Measurements from ENCODE around the gene SERPINB6. TPM values are rescaled to one million over a fixed set of nuclear protein-coding genes. Genes with fewer than 3 reads are reported as not detected.
A peak's percentile ranks its signal among the peaks of the same experiment; 100 is the strongest.

The SERPINB6 gene
- total and polyA plus RNA-seq, 9 of the 15 experiments (the other 6 are each of a cell fraction or from before 2014, with no cell fraction given), result 86.6 to 211 (median 143) TPM

- TF ChIP-seq, protein P1, sequence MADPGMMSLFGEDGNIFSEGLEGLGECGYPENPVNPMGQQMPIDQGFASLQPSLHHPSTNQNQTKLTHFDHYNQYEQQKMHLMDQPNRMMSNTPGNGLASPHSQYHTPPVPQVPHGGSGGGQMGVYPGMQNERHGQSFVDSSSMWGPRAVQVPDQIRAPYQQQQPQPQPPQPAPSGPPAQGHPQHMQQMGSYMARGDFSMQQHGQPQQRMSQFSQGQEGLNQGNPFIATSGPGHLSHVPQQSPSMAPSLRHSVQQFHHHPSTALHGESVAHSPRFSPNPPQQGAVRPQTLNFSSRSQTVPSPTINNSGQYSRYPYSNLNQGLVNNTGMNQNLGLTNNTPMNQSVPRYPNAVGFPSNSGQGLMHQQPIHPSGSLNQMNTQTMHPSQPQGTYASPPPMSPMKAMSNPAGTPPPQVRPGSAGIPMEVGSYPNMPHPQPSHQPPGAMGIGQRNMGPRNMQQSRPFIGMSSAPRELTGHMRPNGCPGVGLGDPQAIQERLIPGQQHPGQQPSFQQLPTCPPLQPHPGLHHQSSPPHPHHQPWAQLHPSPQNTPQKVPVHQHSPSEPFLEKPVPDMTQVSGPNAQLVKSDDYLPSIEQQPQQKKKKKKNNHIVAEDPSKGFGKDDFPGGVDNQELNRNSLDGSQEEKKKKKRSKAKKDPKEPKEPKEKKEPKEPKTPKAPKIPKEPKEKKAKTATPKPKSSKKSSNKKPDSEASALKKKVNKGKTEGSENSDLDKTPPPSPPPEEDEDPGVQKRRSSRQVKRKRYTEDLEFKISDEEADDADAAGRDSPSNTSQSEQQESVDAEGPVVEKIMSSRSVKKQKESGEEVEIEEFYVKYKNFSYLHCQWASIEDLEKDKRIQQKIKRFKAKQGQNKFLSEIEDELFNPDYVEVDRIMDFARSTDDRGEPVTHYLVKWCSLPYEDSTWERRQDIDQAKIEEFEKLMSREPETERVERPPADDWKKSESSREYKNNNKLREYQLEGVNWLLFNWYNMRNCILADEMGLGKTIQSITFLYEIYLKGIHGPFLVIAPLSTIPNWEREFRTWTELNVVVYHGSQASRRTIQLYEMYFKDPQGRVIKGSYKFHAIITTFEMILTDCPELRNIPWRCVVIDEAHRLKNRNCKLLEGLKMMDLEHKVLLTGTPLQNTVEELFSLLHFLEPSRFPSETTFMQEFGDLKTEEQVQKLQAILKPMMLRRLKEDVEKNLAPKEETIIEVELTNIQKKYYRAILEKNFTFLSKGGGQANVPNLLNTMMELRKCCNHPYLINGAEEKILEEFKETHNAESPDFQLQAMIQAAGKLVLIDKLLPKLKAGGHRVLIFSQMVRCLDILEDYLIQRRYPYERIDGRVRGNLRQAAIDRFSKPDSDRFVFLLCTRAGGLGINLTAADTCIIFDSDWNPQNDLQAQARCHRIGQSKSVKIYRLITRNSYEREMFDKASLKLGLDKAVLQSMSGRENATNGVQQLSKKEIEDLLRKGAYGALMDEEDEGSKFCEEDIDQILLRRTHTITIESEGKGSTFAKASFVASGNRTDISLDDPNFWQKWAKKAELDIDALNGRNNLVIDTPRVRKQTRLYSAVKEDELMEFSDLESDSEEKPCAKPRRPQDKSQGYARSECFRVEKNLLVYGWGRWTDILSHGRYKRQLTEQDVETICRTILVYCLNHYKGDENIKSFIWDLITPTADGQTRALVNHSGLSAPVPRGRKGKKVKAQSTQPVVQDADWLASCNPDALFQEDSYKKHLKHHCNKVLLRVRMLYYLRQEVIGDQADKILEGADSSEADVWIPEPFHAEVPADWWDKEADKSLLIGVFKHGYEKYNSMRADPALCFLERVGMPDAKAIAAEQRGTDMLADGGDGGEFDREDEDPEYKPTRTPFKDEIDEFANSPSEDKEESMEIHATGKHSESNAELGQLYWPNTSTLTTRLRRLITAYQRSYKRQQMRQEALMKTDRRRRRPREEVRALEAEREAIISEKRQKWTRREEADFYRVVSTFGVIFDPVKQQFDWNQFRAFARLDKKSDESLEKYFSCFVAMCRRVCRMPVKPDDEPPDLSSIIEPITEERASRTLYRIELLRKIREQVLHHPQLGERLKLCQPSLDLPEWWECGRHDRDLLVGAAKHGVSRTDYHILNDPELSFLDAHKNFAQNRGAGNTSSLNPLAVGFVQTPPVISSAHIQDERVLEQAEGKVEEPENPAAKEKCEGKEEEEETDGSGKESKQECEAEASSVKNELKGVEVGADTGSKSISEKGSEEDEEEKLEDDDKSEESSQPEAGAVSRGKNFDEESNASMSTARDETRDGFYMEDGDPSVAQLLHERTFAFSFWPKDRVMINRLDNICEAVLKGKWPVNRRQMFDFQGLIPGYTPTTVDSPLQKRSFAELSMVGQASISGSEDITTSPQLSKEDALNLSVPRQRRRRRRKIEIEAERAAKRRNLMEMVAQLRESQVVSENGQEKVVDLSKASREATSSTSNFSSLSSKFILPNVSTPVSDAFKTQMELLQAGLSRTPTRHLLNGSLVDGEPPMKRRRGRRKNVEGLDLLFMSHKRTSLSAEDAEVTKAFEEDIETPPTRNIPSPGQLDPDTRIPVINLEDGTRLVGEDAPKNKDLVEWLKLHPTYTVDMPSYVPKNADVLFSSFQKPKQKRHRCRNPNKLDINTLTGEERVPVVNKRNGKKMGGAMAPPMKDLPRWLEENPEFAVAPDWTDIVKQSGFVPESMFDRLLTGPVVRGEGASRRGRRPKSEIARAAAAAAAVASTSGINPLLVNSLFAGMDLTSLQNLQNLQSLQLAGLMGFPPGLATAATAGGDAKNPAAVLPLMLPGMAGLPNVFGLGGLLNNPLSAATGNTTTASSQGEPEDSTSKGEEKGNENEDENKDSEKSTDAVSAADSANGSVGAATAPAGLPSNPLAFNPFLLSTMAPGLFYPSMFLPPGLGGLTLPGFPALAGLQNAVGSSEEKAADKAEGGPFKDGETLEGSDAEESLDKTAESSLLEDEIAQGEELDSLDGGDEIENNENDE (IDR thresholded peaks at IDR 0.05; ENCODE audit: low read depth, low read length), result no peak
- TF ChIP-seq SRF (CRISPR knock-in tag; IDR thresholded peaks at IDR 0.05) (no peak), ZNF24 (IDR thresholded peaks at IDR 0.05) (peak; percentile 53), PHF21A (IDR thresholded peaks at IDR 0.05; ENCODE audit: borderline replicate concordance, low read depth) (no peak), SNRNP70 (optimal IDR thresholded peaks at IDR 0.05; ENCODE audit: low read depth, low read length) (no peak), NCOA1 (IDR thresholded peaks at IDR 0.05; ENCODE audit: low read depth) (no peak), PRDM10 (IDR thresholded peaks at IDR 0.05; ENCODE audit: partially characterized antibody) (peak; percentile 22)
- TF ChIP-seq, protein P2, sequence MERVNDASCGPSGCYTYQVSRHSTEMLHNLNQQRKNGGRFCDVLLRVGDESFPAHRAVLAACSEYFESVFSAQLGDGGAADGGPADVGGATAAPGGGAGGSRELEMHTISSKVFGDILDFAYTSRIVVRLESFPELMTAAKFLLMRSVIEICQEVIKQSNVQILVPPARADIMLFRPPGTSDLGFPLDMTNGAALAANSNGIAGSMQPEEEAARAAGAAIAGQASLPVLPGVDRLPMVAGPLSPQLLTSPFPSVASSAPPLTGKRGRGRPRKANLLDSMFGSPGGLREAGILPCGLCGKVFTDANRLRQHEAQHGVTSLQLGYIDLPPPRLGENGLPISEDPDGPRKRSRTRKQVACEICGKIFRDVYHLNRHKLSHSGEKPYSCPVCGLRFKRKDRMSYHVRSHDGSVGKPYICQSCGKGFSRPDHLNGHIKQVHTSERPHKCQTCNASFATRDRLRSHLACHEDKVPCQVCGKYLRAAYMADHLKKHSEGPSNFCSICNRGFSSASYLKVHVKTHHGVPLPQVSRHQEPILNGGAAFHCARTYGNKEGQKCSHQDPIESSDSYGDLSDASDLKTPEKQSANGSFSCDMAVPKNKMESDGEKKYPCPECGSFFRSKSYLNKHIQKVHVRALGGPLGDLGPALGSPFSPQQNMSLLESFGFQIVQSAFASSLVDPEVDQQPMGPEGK (CRISPR knock-in tag; IDR thresholded peaks at IDR 0.05; ENCODE audit: borderline replicate concordance), result no peak
Observed at GRCh38 chr6:2970753-2971419, 481 bp downstream of the SERPINB6 start (continued).

All from K562 (cell line).